NCI-H1417 treated with DMSO at 0.1 percent for 48 hours (cell line): ENCODE data around the gene GSDME.
A peak's percentile ranks its signal among the peaks of the same experiment; 100 is the strongest.

Experiments used
- DNase-seq: peaks from one replicate; lab custom pipeline; 2025; lab: John Stamatoyannopoulos, UW

Gene GSDME

GRCh38 chr7:24722386-24723177 lies 34.7 kb downstream of the GSDME start:
- DNase-seq: no peak

- no peak for DNase-seq
Measured at GRCh38 chr7:24721481-24722001, 35.7 kb downstream of the GSDME start.

DNA sequence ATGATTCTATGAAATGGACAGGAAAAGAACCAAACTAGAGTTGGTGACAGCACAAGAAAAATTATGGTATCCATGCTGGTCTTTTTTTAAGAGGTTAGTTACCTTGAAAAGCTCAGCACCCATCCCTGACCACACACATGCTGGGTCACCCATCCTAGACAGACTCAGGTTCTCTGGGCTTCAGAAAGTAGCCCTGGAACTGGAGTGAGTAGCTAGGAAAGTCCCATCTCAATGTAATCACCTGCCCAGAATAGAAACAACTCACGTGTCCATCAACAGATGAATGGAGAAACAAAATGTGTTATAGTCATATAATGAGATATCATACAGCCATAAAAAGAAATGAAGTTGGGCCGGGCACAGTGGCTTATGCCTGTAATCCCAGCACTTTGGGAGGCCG lies 37.0 kb downstream of the GSDME start:
- no peak for DNase-seq

GRCh38 chr7:24718977-24719491 lies 38.2 kb downstream of the GSDME start:
- peak; percentile 71 for DNase-seq

GRCh38 chr7:24718431-24718831 lies 38.8 kb downstream of the GSDME start:
- no peak for DNase-seq

- DNase-seq: no peak
Measured at GRCh38 chr7:24717694-24718320, 39.5 kb downstream of the GSDME start.

- no peak for DNase-seq
Measured at GRCh38 chr7:24717247-24717622, 40.0 kb downstream of the GSDME start.

GRCh38 chr7:24716480-24717246 lies 40.6 kb downstream of the GSDME start:
- DNase-seq: no peak

GRCh38 chr7:24715661-24716479 lies 41.4 kb downstream of the GSDME start:
- DNase-seq: no peak

DNA sequence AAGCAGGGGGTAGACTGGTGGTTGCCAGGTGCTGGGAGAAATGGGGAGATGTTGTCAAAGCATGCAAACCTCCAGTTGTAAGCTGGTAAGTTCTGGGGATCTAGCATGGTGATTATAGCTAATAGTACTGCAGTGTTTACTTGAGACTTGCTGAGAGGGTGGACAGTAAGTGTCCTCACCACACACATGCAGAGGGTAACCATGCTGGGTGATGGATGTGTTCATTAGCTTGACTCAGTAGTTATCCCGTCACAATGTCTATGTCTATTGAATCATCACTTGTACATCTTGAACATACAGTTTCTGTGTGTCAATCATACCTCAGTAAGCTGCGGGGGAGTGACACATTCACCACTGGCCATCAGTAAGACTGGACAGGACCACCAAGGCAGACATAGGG lies 42.1 kb downstream of the GSDME start:
- DNase-seq: no peak

GRCh38 chr7:24714676-24715010 lies 42.6 kb downstream of the GSDME start:
- DNase-seq: no peak

DNA sequence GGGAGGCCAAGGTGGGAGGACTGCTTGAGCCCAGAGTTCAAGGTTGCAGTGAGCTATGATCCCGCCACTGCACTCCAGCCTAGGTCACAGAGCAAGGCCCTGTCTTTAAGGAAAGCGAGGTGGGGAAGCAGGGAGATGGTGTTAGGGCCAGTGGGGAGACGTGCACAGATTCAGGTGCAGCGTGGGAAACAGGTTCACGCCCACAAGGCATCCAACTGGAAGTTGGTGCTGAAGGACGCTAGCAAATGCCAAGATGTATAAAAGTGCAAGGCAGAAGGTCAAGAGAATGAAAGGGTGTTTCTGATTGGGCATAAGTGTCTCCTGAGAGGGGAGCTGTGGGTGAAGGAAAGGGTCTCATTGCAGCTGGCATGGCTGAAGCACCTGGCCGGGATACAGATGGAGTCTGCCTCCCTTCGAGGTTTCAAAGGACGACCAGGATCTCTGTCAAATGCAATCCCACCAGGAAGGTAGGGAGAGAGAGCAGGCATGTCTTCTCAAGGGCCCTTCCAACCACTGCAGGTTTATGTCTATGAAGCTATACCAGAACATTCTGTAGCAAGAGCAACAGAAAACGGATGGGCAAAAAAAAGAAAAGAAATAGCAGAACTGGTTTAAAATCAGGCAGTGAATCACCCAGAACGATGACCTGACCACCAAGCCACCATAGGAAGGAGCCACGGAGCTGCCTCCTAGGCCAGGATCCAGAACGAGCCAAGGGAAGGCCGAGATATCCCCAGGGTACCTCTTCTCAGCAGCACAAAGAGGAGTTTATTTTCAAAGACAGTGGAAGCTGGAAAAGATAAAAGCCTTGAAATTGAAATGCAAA lies 43.2 kb downstream of the GSDME start:
- no peak for DNase-seq

DNA sequence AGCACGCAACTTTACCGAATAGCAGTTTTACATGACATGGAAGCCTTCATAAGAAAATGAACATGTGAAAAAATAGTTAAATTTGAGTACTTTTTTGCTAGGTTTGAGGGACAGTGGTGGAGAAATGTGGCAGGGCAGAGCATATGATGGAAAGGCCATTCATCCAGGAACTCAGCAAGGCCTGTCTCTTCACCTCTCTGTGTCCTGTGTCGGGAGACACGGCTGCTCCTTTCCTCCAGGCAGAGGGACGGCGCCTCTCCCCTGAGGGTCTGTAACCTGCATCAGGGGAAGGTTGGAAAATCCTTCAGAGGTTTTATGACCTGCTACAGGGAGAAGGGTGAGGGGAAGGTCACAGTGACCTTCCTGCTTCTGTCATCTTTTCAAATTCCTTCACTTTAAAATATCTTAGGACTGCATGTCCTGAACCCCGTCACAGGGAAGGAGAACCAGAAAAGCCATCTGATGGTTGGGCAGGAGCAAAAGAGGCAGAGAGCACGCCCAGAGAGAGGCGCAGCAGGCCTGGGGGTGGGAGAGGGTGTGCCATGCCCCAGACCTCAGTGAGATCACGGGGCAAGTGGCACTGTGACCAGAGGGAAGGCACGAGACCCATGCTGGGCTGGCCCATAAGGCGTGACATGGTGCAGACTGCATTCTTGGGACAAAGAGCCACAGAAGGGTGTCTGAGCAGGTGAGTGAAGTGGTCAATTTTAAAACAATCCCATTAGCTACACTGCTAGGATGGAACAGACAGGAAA lies 44.0 kb downstream of the GSDME start:
- DNase-seq: no peak

DNA sequence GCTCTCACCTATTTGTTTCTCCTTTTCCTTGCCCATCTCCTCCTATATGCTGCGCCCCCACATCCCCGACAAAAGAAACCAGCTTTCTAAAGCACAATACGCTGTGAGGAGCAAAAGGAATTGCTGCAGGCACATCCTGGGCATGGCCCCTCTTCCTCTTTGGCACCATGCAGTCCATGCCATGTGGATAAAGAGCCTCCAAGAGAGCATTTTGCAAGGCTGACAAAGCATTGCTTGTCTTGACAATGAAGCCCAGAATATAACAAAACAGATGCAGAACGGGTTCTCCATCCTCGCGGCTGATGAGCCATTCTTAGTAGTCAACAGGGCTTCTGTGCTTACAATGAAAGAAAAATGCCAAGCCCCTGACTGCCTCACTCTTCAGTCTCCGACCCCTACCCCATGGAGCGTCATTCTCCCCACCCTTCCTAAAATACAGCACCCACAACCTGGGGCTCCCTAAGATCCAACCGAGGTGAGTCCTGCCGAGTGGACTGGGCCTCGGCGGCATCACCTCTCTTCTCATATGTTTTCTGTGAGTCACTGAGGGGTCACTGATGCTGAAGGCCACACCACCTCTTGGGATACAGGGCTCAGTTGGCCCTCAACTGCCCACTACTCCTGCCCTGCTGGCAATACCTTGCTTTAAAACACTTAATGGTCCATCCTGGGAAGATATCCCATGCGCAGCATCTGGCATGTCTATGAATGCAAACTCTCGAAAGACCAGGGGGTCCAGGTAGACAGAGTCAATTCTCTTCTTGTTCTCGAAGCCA lies 47.5 kb downstream of the GSDME start:
- no peak for DNase-seq

GRCh38 chr7:24709051-24709450 lies 48.2 kb downstream of the GSDME start:
- DNase-seq: no peak

GRCh38 chr7:24707988-24708615 lies 49.2 kb downstream of the GSDME start:
- DNase-seq: no peak

DNA sequence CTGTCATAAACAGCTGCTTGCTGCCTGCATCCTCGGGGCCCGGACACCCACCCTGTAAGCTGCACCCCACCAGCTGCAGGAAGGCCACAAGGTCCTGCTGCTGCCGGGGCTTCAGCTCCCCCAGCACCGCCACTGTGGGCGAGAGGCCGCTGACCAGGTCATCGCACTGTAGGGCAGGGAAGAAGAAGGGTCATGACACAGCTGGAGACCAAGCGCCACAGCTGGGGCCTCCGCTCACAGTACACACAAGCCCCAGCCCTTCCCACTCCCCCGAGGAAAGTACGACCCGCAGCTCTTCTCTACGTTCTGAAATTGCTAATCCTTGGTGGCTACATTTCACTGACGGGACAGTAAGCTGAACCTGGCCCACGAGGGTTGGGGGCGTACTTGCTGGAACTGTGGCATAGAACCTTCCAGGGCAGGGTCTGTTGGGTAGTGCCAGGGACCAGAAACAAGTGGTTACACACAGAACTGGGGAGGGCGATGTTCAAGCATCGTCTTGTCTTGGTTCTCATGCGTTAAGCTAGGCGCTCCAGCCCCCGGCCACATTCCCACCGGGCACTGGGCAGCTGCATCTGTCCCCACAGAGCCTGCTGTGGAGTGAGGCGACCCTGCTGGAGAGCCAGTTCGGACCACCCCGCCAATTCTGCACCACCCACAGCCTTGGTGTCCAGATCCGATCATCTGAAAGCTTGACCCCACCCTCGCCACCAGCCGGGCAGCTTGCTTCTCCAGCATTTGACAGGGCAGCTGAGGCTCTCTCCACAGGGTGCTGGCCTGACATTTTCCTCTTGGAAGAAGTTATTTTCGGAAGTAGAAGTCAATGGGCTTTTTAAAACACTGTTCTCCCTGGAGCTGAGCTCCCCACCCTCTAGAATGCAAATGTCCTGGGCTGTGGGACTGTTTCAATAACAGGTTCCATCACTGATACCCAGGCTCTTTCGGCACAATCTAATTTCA lies 50.8 kb downstream of the GSDME start:
- no peak for DNase-seq

DNA sequence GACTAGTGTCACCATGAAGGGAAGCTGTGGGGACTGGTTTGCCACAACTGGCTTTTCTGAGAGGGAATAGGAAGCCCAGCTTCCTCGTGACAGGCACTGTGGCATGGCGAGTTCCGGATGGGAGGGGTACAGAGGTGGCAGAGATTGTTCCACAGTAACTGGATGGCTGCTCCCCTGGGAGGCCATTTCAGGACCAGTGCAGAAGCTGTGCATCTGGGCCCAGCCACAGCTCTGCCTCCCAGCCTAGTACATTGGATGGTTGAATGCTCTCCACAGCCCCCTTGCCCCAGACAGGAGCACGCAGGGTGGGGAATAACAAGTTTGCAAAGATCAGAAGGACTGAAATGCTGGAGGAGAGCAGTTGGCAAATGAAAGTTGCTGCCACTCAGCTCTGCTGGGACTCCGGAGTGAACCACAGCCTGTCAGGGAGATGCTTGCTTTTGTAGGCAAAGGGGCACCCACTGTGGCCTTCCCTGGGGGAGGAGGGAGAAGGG lies 51.8 kb downstream of the GSDME start:
- DNase-seq: no peak
